GM12891 (cell line): ENCODE results near the gene NCOA6.

ENCODE experiments used
- POLR2A ChIP-seq: IDR thresholded peaks from 2 replicates; pipeline ENCODE4 v1.6.1; 2011; ENCODE audit warnings: low read depth, low read length, control low read depth
- TAF1 ChIP-seq: IDR thresholded peaks from 2 replicates; pipeline ENCODE4 v1.6.1; 2011; ENCODE audit warnings: low read depth, low read length, control low read depth

DNA sequence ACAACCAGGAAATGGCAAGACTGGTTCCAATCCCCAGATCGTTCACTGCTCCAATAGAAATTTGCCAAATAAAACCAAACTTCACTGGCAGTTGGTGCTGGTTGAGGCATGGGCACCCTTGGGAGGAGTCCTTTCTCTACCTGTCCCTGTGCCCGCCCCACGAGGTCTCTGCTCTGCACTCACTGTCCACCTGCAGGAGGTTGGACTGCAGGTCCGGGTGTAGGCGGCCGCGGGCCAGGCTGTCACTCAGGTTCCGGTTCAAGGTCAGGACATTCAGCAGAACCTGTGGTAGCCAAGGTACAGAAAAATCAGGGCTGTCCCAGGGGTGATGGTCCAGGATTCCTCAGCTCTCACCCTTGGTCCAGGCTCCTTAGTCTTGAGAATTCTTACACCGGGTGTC lies 24.3 kb upstream of the NCOA6 start:
- TF ChIP-seq POLR2A (no peak), TAF1 (no peak)
